K562 (cell line): ENCODE results near the gene VPS37D. TPM values are rescaled to one million over a fixed set of nuclear protein-coding genes. Genes with fewer than 3 reads are reported as not detected.

Experiments
- ADNP ChIP-seq: fragments of 200-800 bp; sonication (Bioruptor generic); IDR thresholded peaks from 2 replicates; pipeline ENCODE4 v1.6.1; 2016; ENCODE audit warnings: missing genetic modification characterization, missing compliant biosample characterization
- CHCHD3 ChIP-seq: fragments of 250-450 bp; sonication (Bioruptor Pico); IDR thresholded peaks from 2 replicates; pipeline ENCODE4 v2.1.2; 2022; ENCODE audit warnings: mild to moderate bottlenecking
- CREB1 ChIP-seq, 2 experiments: sonication (generic) in 1 of 2; formaldehyde crosslinking in 1 of 2; IDR thresholded peaks; 2 replicates each; pipeline versions ENCODE4 v1.6.1 to v1.8.0; 2012 to 2022; ENCODE audit warnings: inconsistent platforms in 1 of 2, mild to moderate bottlenecking in 1 of 2, missing genetic modification reagents in 1 of 2, moderate library complexity in 1 of 2
- CUX1 ChIP-seq: fragments of 200-800 bp; sonication (Bioruptor generic); IDR thresholded peaks from 2 replicates; pipeline ENCODE4 v1.6.1; 2016; ENCODE audit warnings: missing genetic modification characterization, missing compliant biosample characterization
- DLX4 ChIP-seq: fragments of 250-450 bp; sonication (Bioruptor Pico); IDR thresholded peaks from 2 replicates; pipeline ENCODE4 v1.6.1; 2021; ENCODE audit warnings: mild to moderate bottlenecking
- E2F3 ChIP-seq: fragments of 250-450 bp; sonication (Bioruptor Pico); IDR thresholded peaks from 2 replicates; pipeline ENCODE4 v1.4.0; 2020; ENCODE audit warnings: mild to moderate bottlenecking
- ELF2 ChIP-seq: fragments of 250-450 bp; sonication (Bioruptor Pico); IDR thresholded peaks from 2 replicates; pipeline ENCODE4 v1.5.0; 2021; ENCODE audit warnings: mild to moderate bottlenecking
- ESRRB ChIP-seq: fragments of 250-450 bp; sonication (Bioruptor Pico); IDR thresholded peaks from 2 replicates; pipeline ENCODE4 v1.5.0; 2020; ENCODE audit warnings: mild to moderate bottlenecking, moderate library complexity, borderline replicate concordance
- ETV1 ChIP-seq: fragments of 450-650 bp; conservative IDR thresholded peaks from 2 replicates; pipeline ENCODE4 v1.6.1; 2016; ENCODE audit warnings: missing genetic modification characterization, control low read depth, low read depth, missing compliant biosample characterization
- GATA2 ChIP-seq: sonication (generic); formaldehyde crosslinking; IDR thresholded peaks from 2 replicates; pipeline ENCODE4 v1.4.0; 2020; ENCODE audit warnings: mild to moderate bottlenecking, missing genetic modification reagents
- ILF3 ChIP-seq: fragments of 450-650 bp; IDR thresholded peaks from 2 replicates; pipeline ENCODE4 v1.6.1; 2018; ENCODE audit warnings: antibody characterized with exemption, mild to moderate bottlenecking, moderate library complexity, borderline replicate concordance
- ILK ChIP-seq: fragments of 450-650 bp; IDR thresholded peaks from 2 replicates; pipeline ENCODE4 v1.6.1; 2016; ENCODE audit warnings: missing genetic modification characterization, low read depth, mild to moderate bottlenecking, missing compliant biosample characterization, moderate library complexity, borderline replicate concordance
- IRF1 ChIP-seq: sonication (generic); formaldehyde crosslinking; IDR thresholded peaks from 2 replicates; pipeline ENCODE4 v1.8.0; 2022; ENCODE audit warnings: missing genetic modification reagents, mild to moderate bottlenecking, borderline replicate concordance
- SREBF2 ChIP-seq: sonication (generic); formaldehyde crosslinking; IDR thresholded peaks from 2 replicates; pipeline ENCODE4 v1.4.0; 2020; ENCODE audit warnings: mild to moderate bottlenecking, missing genetic modification reagents
- THRA ChIP-seq: fragments of 450-650 bp; IDR thresholded peaks from 2 replicates; pipeline ENCODE4 v1.6.1; 2017; ENCODE audit warnings: mild to moderate bottlenecking, moderate library complexity
- XRCC5 ChIP-seq: fragments of 200-400 bp; formaldehyde crosslinking; IDR thresholded peaks from 2 replicates; pipeline ENCODE4 v1.6.1; 2017; ENCODE audit warnings: low read depth, mild to moderate bottlenecking, low read length
- ZBED1 ChIP-seq: IDR thresholded peaks from 2 replicates; pipeline ENCODE4 v1.6.1; 2014
- ZKSCAN3 ChIP-seq: fragments of 250-450 bp; sonication (Bioruptor Pico); IDR thresholded peaks from 2 replicates; pipeline ENCODE4 v1.4.0; 2020
- polyA plus RNA-seq, 8 experiments: library from polyadenylated mRNA; depleted of rRNA in 4 of 8; stranded (reverse) in 5 of 8; unstranded in 3 of 8; fragments of >200 nt; fragmentation: Nextera tagmentation in 2 of 8; fragmentation: Illumina TruSeq in 1 of 8; extraction: Ambion mirVana in 2 of 8; extraction: Trizol in 1 of 8; gene quantifications; 2 replicates each; pipeline versions ENCODE4 v1.2.1 to v1.2.3, GENCODE V29; 2011 to 2014; ENCODE audit warnings: inconsistent platforms in 1 of 8, missing spikeins in 1 of 8
- total RNA-seq, 7 experiments: library from RNA; depleted of rRNA in 6 of 7; stranded (reverse); fragments of >200 nt in 6 of 7; fragmentation: Illumina TruSeq in 2 of 7; extraction: Trizol in 2 of 7; gene quantifications; 2 replicates each; pipeline versions ENCODE4 v1.2.1 to v1.2.3, GENCODE V29; 2011 to 2021; ENCODE audit warnings: low replicate concordance in 1 of 7

The VPS37D gene
- total and polyA plus RNA-seq, 9 of the 15 experiments (the other 6 are each of a cell fraction or from before 2014, with no cell fraction given), result 0.25 to 2.3 (median 1.0) TPM; not detected in 3

GRCh38 chr7:73715648-73716317 is 48.2 kb downstream of the VPS37D start (continued):
- TF ChIP-seq DLX4 (CRISPR knock-in tag) (no peak), E2F3 (CRISPR knock-in tag) (0 out of 2 replicates have a peak, but pooled peaks have one; percentile 18), ILF3 (no peak), ILK (tag) (no peak), ADNP (tag) (no peak), CUX1 (CRISPR knock-in tag) (no peak), ETV1 (0 out of 2 replicates have a peak, but pooled peaks have one; percentile 7), ELF2 (CRISPR knock-in tag) (no peak), XRCC5 (peak; percentile 75; the same call in 1 of the 2 replicates), ESRRB (CRISPR knock-in tag) (no peak), GATA2 (CRISPR knock-in tag) (peak; percentile 93), IRF1 (CRISPR knock-in tag) (no peak), THRA (no peak), CREB1 (IDR thresholded peaks at IDR 0.05) (peak; percentile 39; the same call in 1 of the 2 replicates), CREB1 (CRISPR knock-in tag; IDR thresholded peaks at IDR 0.05) (0 out of 2 replicates have a peak, but pooled peaks have one; percentile 23), CHCHD3 (CRISPR knock-in tag) (no peak), ZBED1 (peak; percentile 83; the same call in 1 of the 2 replicates), ZKSCAN3 (no peak), SREBF2 (CRISPR knock-in tag) (no peak)
